Trophoblast cell (in vitro differentiated cells and primary cell): ENCODE measurements around the gene SLC9A2.

Source experiments
- DNase-seq, 2 donors: peaks; one replicate each; pipeline ENCODE4 v3.0.0-alpha.2; 2016
- H2AFZ ChIP-seq: 2 replicates; pipeline ENCODE4 v1.6.1; 2013; ENCODE audit warnings: low read length, moderate library complexity, mild to moderate bottlenecking; ENCODE audit not compliant: insufficient read depth, poor library complexity
- H2AK5ac ChIP-seq: 2 replicates; pipeline ENCODE4 v1.6.1; 2013; ENCODE audit warnings: mild to moderate bottlenecking, low read length
- H2BK120ac ChIP-seq: 2 replicates; pipeline ENCODE4 v1.6.1; 2013; ENCODE audit warnings: low read length, mild to moderate bottlenecking, moderate library complexity; ENCODE audit not compliant: insufficient read depth, poor library complexity
- H2BK12ac ChIP-seq: 2 replicates; pipeline ENCODE4 v1.6.1; 2013; ENCODE audit warnings: mild to moderate bottlenecking, low read length, moderate library complexity
- H2BK5ac ChIP-seq: 2 replicates; pipeline ENCODE4 v1.6.1; 2013; ENCODE audit warnings: low read length, low read depth, moderate library complexity, mild to moderate bottlenecking; ENCODE audit not compliant: poor library complexity
- H3K14ac ChIP-seq: 2 replicates; pipeline ENCODE4 v1.6.1; 2013; ENCODE audit warnings: mild to moderate bottlenecking, low read length
- H3K18ac ChIP-seq: 2 replicates; pipeline ENCODE4 v1.6.1; 2013; ENCODE audit warnings: mild to moderate bottlenecking, low read length
- H3K23ac ChIP-seq: 2 replicates; pipeline ENCODE4 v1.6.1; 2013; ENCODE audit warnings: low read length
- H3K27ac ChIP-seq: 2 replicates; pipeline ENCODE4 v1.5.1; 2013; ENCODE audit warnings: low read depth, mild to moderate bottlenecking, inconsistent platforms, low read length, moderate library complexity
- H3K27me3 ChIP-seq: 2 replicates; pipeline ENCODE4 v1.6.1; 2013; ENCODE audit warnings: inconsistent platforms, mild to moderate bottlenecking, low read length, moderate library complexity; ENCODE audit not compliant: insufficient read depth
- H3K36me3 ChIP-seq, 2 experiments: 1 replicate in 1 of 2; 2 replicates in 1 of 2; pipeline ENCODE4 v1.6.1; 2013; ENCODE audit warnings: low read length in 2 of 2, mild to moderate bottlenecking in 2 of 2, moderate library complexity in 1 of 2; ENCODE audit not compliant: insufficient read depth in 2 of 2, control insufficient read depth in 1 of 2
- H3K4ac ChIP-seq: 2 replicates; pipeline ENCODE4 v1.6.1; 2013; ENCODE audit warnings: low read depth, mild to moderate bottlenecking, low read length, moderate library complexity
- H3K4me1 ChIP-seq, 2 experiments: 1 replicate in 1 of 2; 2 replicates in 1 of 2; pipeline ENCODE4 v1.6.1; 2013; ENCODE audit warnings: low read length in 2 of 2, mild to moderate bottlenecking in 2 of 2, moderate library complexity in 1 of 2; ENCODE audit not compliant: insufficient read depth in 2 of 2, control insufficient read depth in 1 of 2
- H3K4me2 ChIP-seq: 2 replicates; pipeline ENCODE4 v1.6.1; 2013; ENCODE audit warnings: inconsistent platforms, mild to moderate bottlenecking, low read length, moderate library complexity
- H3K4me3 ChIP-seq: 2 replicates; pipeline ENCODE4 v1.5.1; 2013; ENCODE audit warnings: mild to moderate bottlenecking, low read depth, low read length, inconsistent platforms
- H3K79me1 ChIP-seq: one replicate; pipeline ENCODE4 v1.6.1; 2013; ENCODE audit warnings: low read length
- H3K79me2 ChIP-seq: 2 replicates; pipeline ENCODE4 v1.6.1; 2013; ENCODE audit warnings: low read length, mild to moderate bottlenecking; ENCODE audit not compliant: control insufficient read depth, insufficient read depth, poor library complexity
- H3K9ac ChIP-seq: 2 replicates; pipeline ENCODE4 v1.6.1; 2013; ENCODE audit warnings: mild to moderate bottlenecking, low read length
- H3K9me3 ChIP-seq: 2 replicates; pipeline ENCODE4 v1.6.1; 2013; ENCODE audit warnings: low read depth, mild to moderate bottlenecking, control low read depth, inconsistent platforms, low read length; ENCODE audit not compliant: insufficient read depth
- H4K12ac ChIP-seq: 2 replicates; pipeline ENCODE4 v1.6.1; 2013; ENCODE audit warnings: low read depth, mild to moderate bottlenecking, low read length, moderate library complexity
- H4K8ac ChIP-seq: 2 replicates; pipeline ENCODE4 v1.6.1; 2013; ENCODE audit warnings: low read depth, mild to moderate bottlenecking, low read length, moderate library complexity
- H4K91ac ChIP-seq: one replicate; pipeline ENCODE4 v1.6.1; 2013; ENCODE audit warnings: low read depth, mild to moderate bottlenecking, low read length, moderate library complexity
- WGBS: extraction: QIAGEN DNeasy Blood & Tissue Kit; methylation state at CpG from one replicate; pipeline ENCODE4 v1.1.7; 2013; ENCODE audit warnings: missing lambda C conversion rate; ENCODE audit not compliant: insufficient read length, insufficient coverage; ENCODE audit errors: extremely low coverage; 5-methylcytosine and 5-hydroxymethylcytosine counted together

The SLC9A2 gene

GRCh38 chr2:102632380-102633175 lies 13.2 kb downstream of the SLC9A2 start:
- no peak overlapping the region for H2AK5ac ChIP-seq
- no peak overlapping the region for H3K4ac ChIP-seq
- no peak overlapping the region for H2AFZ ChIP-seq
- no peaks in the 10 kb centered on the region for H3K27me3 ChIP-seq
- no peak overlapping the region for H4K91ac ChIP-seq
- H2BK120ac ChIP-seq = no peak overlapping the region
- no peak overlapping the region for H2BK5ac ChIP-seq
- H2BK12ac ChIP-seq = no peak overlapping the region
- H3K27ac ChIP-seq = no peak overlapping the region
- H3K4me1 ChIP-seq = no peaks in the 10 kb centered on the region
- no peak for DNase-seq
- no peak overlapping the region for H3K14ac ChIP-seq
- no peak overlapping the region for H3K4me3 ChIP-seq
- no peak overlapping the region for H3K4me2 ChIP-seq
- H3K79me1 ChIP-seq = no peaks in the 10 kb centered on the region
- no peaks in the 10 kb centered on the region for H3K36me3 ChIP-seq
- H4K8ac ChIP-seq = no peak overlapping the region
- no peaks in the 10 kb centered on the region for H3K79me2 ChIP-seq
- no peak overlapping the region for H4K12ac ChIP-seq
- no peak overlapping the region for H3K9ac ChIP-seq
- no peak overlapping the region for H3K18ac ChIP-seq
- no CpG with 5 or more reads among the region's 4 CpGs for WGBS
- H3K23ac ChIP-seq = no peak overlapping the region
- H3K9me3 ChIP-seq = no peaks in the 10 kb centered on the region

GRCh38 chr2:102634831-102635241 lies 15.5 kb downstream of the SLC9A2 start:
- Histone ChIP-seq H4K8ac (no peak overlapping the region), H3K9ac (no peak overlapping the region), H2AFZ (no peak overlapping the region), H3K4me3 (no peak overlapping the region), H3K4me2 (no peak overlapping the region), H3K36me3 (no peaks in the 10 kb centered on the region), H3K79me2 (no peaks in the 10 kb centered on the region), H3K4ac (no peak overlapping the region), H3K9me3 (no peaks in the 10 kb centered on the region), H3K79me1 (no peaks in the 10 kb centered on the region), H3K27ac (no peak overlapping the region), H3K4me1 (no peaks in the 10 kb centered on the region), H3K27me3 (no peaks in the 10 kb centered on the region), H2AK5ac (no peak overlapping the region), H4K12ac (no peak overlapping the region), H4K91ac (no peak overlapping the region), H2BK5ac (no peak overlapping the region), H2BK120ac (no peak overlapping the region), H3K14ac (no peak overlapping the region), H3K23ac (no peak overlapping the region), H3K18ac (no peak overlapping the region), H2BK12ac (no peak overlapping the region)
- no peak for DNase-seq
- WGBS = no CpG with 5 or more reads among the region's 6 CpGs

GRCh38 chr2:102635317-102635716 lies 16.0 kb downstream of the SLC9A2 start:
- no peak overlapping the region for H3K14ac ChIP-seq
- H3K27me3 ChIP-seq = no peaks in the 10 kb centered on the region
- no peaks in the 10 kb centered on the region for H3K9me3 ChIP-seq
- H4K8ac ChIP-seq = no peak overlapping the region
- H3K4me2 ChIP-seq = no peak overlapping the region
- H2BK120ac ChIP-seq = no peak overlapping the region
- no peak overlapping the region for H2AFZ ChIP-seq
- no peak for DNase-seq
- WGBS = no CpG with 5 or more reads among the region's 7 CpGs
- H3K27ac ChIP-seq = no peak overlapping the region
- no peaks in the 10 kb centered on the region for H3K4me1 ChIP-seq
- H3K4ac ChIP-seq = no peak overlapping the region
- no peak overlapping the region for H3K18ac ChIP-seq
- H3K9ac ChIP-seq = no peak overlapping the region
- H2AK5ac ChIP-seq = no peak overlapping the region
- H3K79me1 ChIP-seq = no peaks in the 10 kb centered on the region
- no peak overlapping the region for H4K12ac ChIP-seq
- no peak overlapping the region for H3K23ac ChIP-seq
- no peak overlapping the region for H2BK12ac ChIP-seq
- no peaks in the 10 kb centered on the region for H3K36me3 ChIP-seq
- H3K79me2 ChIP-seq = no peaks in the 10 kb centered on the region
- H2BK5ac ChIP-seq = no peak overlapping the region
- H4K91ac ChIP-seq = no peak overlapping the region
- no peak overlapping the region for H3K4me3 ChIP-seq

GRCh38 chr2:102636283-102636907 lies 17.0 kb downstream of the SLC9A2 start:
- Histone ChIP-seq H2BK12ac (no peak overlapping the region), H4K12ac (no peak overlapping the region), H3K9me3 (no peaks in the 10 kb centered on the region), H3K27ac (no peak overlapping the region), H2AFZ (no peak overlapping the region), H3K79me1 (no peaks in the 10 kb centered on the region), H3K14ac (no peak overlapping the region), H4K91ac (no peak overlapping the region), H3K4me3 (no peak overlapping the region), H3K4me2 (no peak overlapping the region), H3K27me3 (no peaks in the 10 kb centered on the region), H3K36me3 (no peaks in the 10 kb centered on the region), H2AK5ac (no peak overlapping the region), H2BK120ac (no peak overlapping the region), H3K18ac (no peak overlapping the region), H3K4me1 (no peaks in the 10 kb centered on the region), H4K8ac (no peak overlapping the region), H2BK5ac (no peak overlapping the region), H3K4ac (no peak overlapping the region), H3K23ac (no peak overlapping the region), H3K9ac (no peak overlapping the region), H3K79me2 (no peaks in the 10 kb centered on the region)
- no peak for DNase-seq
- no CpG with 5 or more reads among the region's 5 CpGs for WGBS
